Neutrophil (primary cell): ENCODE measurements around the gene SLC5A2.
"Not testable (repeated sequence)": the region's sequence is repeated elsewhere in the genome, so short reads cannot be mapped to it uniquely, and the experiment has no call there.

Experiments used
- H3K27ac ChIP-seq: fragments of 200-600 bp; sonication (generic); 2 replicates; pipeline ENCODE4 v1.5.1; 2016; ENCODE audit warnings: mild to moderate bottlenecking, moderate library complexity
- H3K27me3 ChIP-seq: fragments of 200-600 bp; sonication (generic); 2 replicates; pipeline ENCODE4 v1.6.0; 2016; ENCODE audit warnings: mild to moderate bottlenecking
- H3K36me3 ChIP-seq: fragments of 200-600 bp; sonication (generic); 2 replicates; pipeline ENCODE4 v1.5.1; 2017
- H3K4me1 ChIP-seq, 2 experiments: fragments of 200-600 bp in 1 of 2; sonication (generic) in 1 of 2; 1 replicate in 1 of 2; 2 replicates in 1 of 2; pipeline versions ENCODE4 v1.5.1 to v1.6.1; 2013 to 2016; ENCODE audit warnings: low read depth in 1 of 2, low read length in 1 of 2, mild to moderate bottlenecking in 1 of 2, moderate library complexity in 1 of 2; ENCODE audit not compliant: control insufficient read depth in 1 of 2, insufficient read depth in 1 of 2
- H3K4me3 ChIP-seq, 2 experiments: fragments of 200-600 bp in 1 of 2; sonication (generic) in 1 of 2; 1 replicate in 1 of 2; 2 replicates in 1 of 2; pipeline ENCODE4 v1.5.1; 2013 to 2016; ENCODE audit warnings: low read depth in 1 of 2, low read length in 1 of 2, mild to moderate bottlenecking in 1 of 2, moderate library complexity in 1 of 2
- H3K9me3 ChIP-seq: fragments of 200-600 bp; sonication (generic); 2 replicates; pipeline ENCODE4 v1.5.1; 2016
- TF ChIP-seq, protein P1 (sequence below): fragments of 200-600 bp; sonication (generic); IDR thresholded peaks from 2 replicates; pipeline ENCODE4 v1.5.1; 2016; ENCODE audit warnings: antibody characterized with exemption

The SLC5A2 gene

DNA sequence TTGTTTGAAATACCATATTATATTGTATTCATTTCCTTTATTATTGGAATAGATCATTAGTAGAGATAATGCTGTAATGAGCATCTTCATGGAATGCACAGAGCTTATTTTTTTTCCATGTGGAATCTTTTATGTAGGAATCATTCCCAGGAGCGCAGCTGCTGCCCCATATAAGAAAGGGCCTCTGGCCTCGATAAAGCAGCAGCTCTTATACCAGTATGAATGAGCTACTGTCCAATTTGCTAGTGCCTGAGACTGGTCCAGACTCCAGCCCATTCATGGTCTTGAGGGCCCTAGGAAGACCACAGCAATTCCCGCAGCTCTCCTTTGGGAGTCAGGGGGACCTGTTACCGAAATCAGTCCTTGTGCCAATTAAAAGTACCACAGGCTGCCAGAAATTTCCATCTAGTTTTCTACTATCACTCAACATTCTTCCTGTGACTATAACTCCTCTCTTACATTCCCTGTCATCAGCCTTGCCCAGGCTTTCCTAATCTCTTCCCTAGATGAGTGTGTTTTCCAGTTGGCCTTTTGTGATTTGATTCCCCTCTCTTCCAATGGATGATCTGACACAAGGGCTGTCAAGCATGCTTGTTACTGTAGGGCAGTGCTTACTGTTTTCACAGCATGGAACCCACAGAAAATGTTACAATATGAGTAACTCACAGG is 42.3 kb upstream of the SLC5A2 start:
- Histone ChIP-seq H3K27me3 (peaks cover 10% of the 10 kb centered on the region), H3K4me1 (peaks cover 7 to 10% of the 10 kb centered on the region in 2 experiments), H3K36me3 (no peaks in the 10 kb centered on the region), H3K9me3 (no peaks in the 10 kb centered on the region), H3K27ac (no peak overlapping the region), H3K4me3 (no peak overlapping the region)
- TF ChIP-seq, protein P1, sequence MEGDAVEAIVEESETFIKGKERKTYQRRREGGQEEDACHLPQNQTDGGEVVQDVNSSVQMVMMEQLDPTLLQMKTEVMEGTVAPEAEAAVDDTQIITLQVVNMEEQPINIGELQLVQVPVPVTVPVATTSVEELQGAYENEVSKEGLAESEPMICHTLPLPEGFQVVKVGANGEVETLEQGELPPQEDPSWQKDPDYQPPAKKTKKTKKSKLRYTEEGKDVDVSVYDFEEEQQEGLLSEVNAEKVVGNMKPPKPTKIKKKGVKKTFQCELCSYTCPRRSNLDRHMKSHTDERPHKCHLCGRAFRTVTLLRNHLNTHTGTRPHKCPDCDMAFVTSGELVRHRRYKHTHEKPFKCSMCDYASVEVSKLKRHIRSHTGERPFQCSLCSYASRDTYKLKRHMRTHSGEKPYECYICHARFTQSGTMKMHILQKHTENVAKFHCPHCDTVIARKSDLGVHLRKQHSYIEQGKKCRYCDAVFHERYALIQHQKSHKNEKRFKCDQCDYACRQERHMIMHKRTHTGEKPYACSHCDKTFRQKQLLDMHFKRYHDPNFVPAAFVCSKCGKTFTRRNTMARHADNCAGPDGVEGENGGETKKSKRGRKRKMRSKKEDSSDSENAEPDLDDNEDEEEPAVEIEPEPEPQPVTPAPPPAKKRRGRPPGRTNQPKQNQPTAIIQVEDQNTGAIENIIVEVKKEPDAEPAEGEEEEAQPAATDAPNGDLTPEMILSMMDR: no peak

GRCh38 chr16:31441956-31442355 is 41.0 kb upstream of the SLC5A2 start:
- TF ChIP-seq, protein P1: no peak
- Histone ChIP-seq H3K27me3 (peaks cover 10% of the 10 kb centered on the region), H3K27ac (no peak overlapping the region), H3K9me3 (no peaks in the 10 kb centered on the region), H3K4me1 (peaks cover 7 to 10% of the 10 kb centered on the region in 2 experiments), H3K4me3 (no peak overlapping the region), H3K36me3 (no peaks in the 10 kb centered on the region)

DNA sequence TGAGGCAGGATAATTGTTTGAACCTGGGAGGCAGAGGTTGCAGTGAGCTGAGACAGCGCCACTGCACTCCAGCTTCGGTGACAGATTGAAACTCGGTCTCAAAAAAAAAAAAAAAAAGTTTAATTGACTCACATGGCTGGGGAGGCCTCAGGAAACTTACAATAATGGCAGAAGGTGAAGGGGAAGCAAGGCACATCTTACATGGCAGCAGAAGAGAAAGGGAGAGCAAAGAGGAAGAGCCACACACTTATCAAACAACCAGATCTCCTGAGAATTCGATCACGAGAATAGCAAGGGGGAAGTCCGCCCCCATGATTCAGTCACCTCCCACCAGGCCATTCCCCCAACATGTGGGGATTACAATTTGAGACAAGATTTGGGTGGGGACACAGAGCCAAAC is 37.0 kb upstream of the SLC5A2 start:
- H3K27ac ChIP-seq, H3K9me3 ChIP-seq, H3K36me3 ChIP-seq, H3K4me3 ChIP-seq: not testable (repeated sequence)
- peaks cover 10% of the 10 kb centered on the region for H3K27me3 ChIP-seq
- peaks cover 7 to 10% of the 10 kb centered on the region in 2 experiments for H3K4me1 ChIP-seq

GRCh38 chr16:31451201-31451600 is 31.7 kb upstream of the SLC5A2 start:
- TF ChIP-seq, protein P1: no peak
- H3K9me3 ChIP-seq: no peaks in the 10 kb centered on the region
- H3K27ac ChIP-seq: no peak overlapping the region

DNA sequence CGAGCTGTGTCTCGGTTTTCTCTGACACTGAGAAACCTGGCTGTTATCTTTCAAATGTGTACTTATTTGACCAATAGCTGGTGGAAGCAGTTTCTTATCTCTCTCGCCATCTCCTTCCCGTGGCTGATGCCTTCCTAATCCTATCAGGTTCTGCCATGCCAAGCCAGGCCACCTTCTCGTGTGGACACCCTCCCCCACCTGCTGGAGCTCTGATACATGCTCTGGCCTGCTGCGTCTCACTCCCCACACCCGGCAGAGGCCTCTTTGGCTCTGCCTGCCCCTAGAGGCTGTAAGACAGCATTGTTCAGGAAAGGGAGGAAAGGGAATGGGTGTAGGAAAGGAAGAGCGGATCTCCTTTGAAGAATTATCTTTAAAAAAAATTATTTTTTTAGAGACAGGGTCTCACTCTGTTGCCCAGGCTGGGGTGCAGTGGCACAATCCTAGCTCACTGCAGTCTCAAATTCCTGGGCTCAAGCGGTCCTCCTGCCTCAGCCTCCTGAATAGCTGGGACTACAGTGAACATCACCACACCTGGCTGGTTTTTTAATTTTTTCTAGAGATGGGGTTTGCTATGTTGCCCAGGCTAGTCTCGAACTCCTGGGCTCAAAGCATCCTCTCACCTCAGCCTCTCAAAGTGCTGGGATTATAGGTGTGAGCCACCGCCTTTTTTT is 31.1 kb upstream of the SLC5A2 start:
- Histone ChIP-seq H3K4me3 (no peak overlapping the region), H3K27me3 (no peaks in the 10 kb centered on the region), H3K27ac (no peak overlapping the region), H3K4me1 (peaks cover 9 to 20% of the 10 kb centered on the region in 2 experiments), H3K9me3 (no peaks in the 10 kb centered on the region), H3K36me3 (no peaks in the 10 kb centered on the region)
- TF ChIP-seq, protein P1: no peak

More at GRCh38 chr16:31451201-31451600, 31.7 kb upstream of the SLC5A2 start:
- H3K4me1 ChIP-seq: peaks cover 5 to 20% of the 10 kb centered on the region in 2 experiments
- H3K4me3 ChIP-seq: no peak overlapping the region
- no peaks in the 10 kb centered on the region for H3K27me3 ChIP-seq
- H3K36me3 ChIP-seq: no peaks in the 10 kb centered on the region

GRCh38 chr16:31452631-31453106 is 30.3 kb upstream of the SLC5A2 start:
- Histone ChIP-seq H3K9me3 (no peaks in the 10 kb centered on the region), H3K36me3 (no peaks in the 10 kb centered on the region), H3K4me3 (no peak overlapping the region), H3K27ac (no peak overlapping the region), H3K27me3 (no peaks in the 10 kb centered on the region), H3K4me1 (peaks cover 17 to 29% of the 10 kb centered on the region in 2 experiments)
- TF ChIP-seq, protein P1: no peak
